KG1 (cell line): ENCODE data around the gene CTSF.
A peak's percentile ranks its signal among the peaks of the same experiment; 100 is the strongest.
"Not testable (repeated sequence)": the region's sequence is repeated elsewhere in the genome, so short reads cannot be mapped to it uniquely, and the experiment has no call there.

Source experiments
- DNase-seq: peaks from one replicate; lab custom pipeline; 2025; lab: John Stamatoyannopoulos, UW

The CTSF gene

GRCh38 chr11:66568124-66568916, at the start of gene CTSF:
Gene CTSF (minus strand): TSS chr11:66568606. CDS start chr11:66568486, 120 bp downstream.
- peak; percentile 22 for DNase-seq

DNA sequence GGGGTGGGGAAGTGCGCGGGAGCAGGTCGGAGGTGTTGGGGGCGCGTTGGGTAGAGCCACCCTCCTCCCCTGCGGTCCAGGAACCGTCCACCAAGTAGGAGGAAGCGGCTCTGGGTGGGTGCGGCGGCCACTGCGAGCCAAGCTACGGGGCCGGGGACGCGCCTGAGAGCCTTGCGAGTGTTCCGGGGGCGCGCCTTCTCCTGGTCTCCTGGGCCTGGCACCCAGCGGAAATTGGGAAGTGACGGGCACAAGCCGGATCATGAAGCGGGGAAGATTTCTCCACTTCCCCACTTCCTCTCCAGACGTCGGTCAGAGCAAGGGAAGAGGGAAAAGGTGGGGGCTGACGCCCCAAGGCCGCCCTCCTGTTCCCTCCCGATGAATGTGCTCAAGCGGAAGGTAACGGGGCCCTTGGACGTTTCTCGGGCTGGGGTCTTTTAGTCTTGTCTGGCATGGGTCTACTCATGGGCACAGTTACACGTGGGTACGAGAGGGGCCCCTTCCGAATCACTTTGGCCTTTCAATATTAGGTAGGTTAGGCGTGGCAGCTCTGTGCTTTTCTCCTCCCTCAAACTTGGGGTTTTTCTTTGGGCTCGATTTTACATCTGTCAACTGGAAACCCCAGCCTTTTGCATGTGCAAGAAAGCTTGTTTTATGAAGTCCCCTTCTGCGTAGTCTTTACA, 48.9 kb upstream of the CTSF start:
- DNase-seq = no peak

- DNase-seq = peak; percentile 99
These were observed 48.2 kb upstream of the CTSF start, which contains the start of gene RBM14 for GRCh38 chr11:66616379-66617154. Gene RBM14 (plus strand): TSS chr11:66616630. CDS start chr11:66616721, 91 bp downstream.

DNA sequence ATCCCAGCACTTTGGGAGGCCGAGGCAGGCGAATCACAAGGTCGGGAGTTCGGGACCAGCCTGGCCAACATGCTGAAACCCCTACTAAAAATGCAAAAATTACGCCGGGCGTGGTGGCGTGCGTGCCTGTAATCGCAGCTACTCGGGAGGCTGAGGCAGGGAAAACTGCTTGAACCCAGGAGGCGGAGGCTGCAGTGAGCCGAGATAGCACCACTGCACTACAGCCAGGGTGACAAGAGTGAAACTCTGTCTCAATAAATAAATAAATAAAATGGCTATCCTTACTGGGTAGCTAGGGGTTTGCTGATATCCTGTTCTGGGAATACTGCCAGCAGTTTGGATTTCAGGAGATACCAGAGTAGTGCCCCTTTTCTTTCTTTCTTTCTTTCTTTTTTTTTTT, 45.7 kb upstream of the CTSF start:
- DNase-seq = no peak

DNA sequence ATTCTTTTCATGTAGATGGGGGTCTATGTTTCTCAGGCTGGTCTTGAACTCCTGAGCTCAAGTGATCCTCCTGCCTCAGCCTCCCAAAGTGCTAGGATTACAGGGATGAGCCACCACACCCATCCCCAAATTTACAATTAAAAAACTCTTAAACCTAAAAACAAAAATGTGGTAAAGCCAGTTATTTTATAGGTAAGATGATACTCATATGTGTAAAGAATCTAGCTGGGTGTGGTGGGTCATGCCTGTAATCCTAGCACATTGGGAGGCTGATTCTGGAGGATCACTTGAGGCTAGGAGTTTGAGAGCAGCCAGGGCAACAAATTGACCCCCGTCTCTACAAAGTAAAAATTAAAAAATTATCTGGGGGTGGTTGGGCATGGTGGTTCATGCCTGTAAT, 44.1 kb upstream of the CTSF start:
- no peak for DNase-seq

- DNase-seq = no peak
These were observed 41.6 kb upstream of the CTSF start for GRCh38 chr11:66609721-66610617.

GRCh38 chr11:66607126-66607834, 38.9 kb upstream of the CTSF start:
- DNase-seq = no peak

- not testable (repeated sequence) for DNase-seq
These were observed 38.2 kb upstream of the CTSF start for GRCh38 chr11:66606608-66607007.

GRCh38 chr11:66604155-66604554, 35.7 kb upstream of the CTSF start:
- no peak for DNase-seq

DNA sequence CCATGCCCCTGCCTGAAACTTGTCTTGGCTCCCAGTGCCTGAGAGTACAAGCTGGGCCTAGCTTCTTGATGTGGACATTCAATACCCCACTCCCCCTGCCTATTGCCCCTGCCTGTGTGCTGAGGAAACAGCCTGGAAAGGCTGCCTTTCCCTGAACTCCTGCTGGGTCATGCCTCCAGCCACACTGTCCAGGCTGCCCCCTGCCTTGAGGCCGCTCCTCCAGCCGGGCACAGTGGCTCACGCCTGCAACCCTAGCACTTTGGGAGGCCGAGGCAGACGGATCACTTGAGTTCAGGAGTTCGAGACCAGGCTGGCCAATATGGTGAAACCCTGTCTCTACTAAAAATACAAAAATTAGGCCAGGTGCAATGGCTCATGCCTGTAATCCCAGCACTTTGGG, 34.7 kb upstream of the CTSF start:
- no peak for DNase-seq

DNA sequence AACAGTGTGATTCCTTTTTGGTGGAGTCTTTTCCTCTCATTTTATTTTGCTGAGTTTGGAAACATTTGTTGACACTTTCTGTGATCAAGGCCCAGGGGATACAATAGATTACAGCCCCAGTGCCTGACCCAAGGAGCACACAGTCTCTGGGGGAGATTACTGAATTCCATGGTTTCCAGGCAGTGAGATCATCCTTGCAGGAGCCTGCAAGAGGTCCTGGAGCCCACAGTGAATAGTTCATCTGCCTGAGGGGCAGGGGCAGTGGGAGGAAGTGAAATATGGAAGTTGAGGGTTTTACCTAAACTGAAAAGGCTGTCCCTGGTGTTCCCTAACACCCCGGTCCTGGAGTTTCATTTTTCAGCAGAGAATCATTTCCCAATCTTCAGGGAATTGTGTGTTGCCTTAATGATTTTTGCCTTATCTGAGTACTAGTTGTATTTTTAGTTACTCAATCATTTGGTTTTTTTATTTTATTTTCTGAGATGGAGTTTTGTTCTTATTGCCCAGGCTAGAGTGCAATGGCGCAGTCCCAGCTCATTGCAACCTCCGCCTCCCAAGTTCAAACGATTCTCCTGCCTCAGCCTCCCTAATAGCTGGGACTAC, 32.3 kb upstream of the CTSF start:
- DNase-seq = no peak

GRCh38 chr11:66600219-66600618, 31.8 kb upstream of the CTSF start:
- DNase-seq = no peak

DNA sequence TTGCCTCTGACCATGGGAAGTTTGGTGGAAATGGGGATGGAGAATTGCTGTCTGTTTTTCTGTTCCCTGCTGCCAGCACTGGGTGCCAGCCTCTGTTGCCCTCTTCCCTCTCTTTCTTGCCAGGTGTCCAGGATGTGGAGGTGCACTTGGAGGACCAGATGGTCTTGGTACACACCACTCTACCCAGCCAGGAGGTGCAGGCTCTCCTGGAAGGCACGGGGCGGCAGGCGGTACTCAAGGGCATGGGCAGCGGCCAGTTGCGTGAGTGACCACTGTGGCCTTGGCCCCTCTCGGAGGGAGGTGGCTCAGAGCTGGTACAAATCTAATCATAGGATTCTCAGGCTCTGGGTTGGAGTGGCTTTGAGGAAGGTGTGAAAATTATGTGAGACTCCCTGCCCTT, 30.6 kb upstream of the CTSF start:
- DNase-seq = no peak

DNA sequence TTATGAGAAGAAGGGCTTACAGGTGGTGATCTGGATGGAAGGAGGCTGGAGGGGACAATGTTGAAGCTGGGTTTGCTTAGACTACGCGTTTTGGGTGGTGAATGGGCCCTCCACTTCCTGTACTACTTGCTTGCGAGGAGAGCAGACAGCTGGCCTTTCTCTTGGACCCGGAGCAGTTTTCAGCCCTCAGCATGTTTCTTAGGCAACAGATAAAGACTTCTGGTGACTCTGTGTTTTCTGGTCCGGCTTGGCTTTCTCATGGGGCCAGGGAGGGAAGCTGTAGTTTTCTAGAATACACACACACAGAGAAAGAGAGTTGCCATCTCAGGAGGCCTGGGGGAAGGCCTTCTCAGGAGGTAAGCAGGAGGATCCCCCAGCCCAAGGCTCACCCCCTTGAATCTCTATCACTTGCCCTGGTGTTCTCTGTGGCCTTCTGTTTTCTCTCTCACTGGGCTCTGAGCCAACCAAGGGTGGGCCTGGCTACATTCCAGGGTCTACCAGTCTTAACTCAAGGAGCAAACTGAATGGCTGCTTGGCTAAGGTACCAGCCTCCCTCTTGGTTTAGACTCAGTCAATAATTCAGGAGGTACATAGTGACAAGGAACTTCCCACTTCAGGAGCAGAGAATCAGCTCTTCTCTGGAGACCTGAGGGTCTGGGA, 27.0 kb upstream of the CTSF start:
- DNase-seq = no peak

GRCh38 chr11:66593650-66594049, 25.2 kb upstream of the CTSF start:
- no peak for DNase-seq

DNA sequence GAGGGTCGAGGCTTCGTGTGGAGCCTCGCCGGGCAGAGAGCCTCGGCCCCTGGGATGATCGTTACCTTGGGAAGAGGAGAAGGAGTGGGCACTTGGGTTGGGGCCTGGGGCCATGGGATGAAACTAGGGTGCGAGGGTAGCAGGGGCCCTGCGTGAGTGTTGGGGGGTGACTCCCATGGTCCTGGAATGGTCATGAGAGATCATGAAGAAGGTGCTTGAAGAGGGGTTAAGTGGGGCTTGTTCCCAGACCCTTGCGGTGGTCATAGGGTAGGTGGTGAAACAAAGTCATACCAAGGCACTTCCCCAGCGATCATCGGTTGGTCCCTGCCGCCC, 24.9 kb upstream of the CTSF start:
- DNase-seq = no peak

- peak; percentile 97 for DNase-seq
These were observed 24.3 kb upstream of the CTSF start, which contains the start of the genes CCDC87 and CCS for GRCh38 chr11:66592457-66593302. Gene CCDC87 (minus strand): TSS chr11:66593063. CDS start chr11:66593015, 48 bp downstream. Gene CCS (plus strand): TSS chr11:66593185. CDS start chr11:66593262, 77 bp downstream.

DNA sequence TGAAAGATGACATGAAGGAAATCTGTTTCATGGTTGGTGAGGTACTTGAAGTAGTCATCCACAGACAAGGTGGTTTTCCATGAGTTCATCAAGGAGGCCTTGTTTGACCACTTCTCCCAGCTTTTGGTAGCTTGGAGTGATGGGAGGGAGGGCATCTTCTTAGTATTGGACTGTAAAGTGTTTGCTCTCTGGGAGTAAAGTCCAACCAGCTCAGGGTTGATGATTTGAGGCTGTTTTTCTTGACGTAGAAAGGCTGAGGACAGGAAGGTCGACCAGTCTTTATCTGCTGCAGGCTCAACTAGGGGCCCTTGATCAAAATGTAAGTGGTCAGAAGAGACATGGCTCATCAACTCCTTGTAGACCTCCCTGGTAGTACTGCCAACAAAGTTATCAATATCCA, 22.8 kb upstream of the CTSF start:
- no peak for DNase-seq
